HG03108 (cell line): ENCODE results near the gene ATP6V0D1.
"Not testable (repeated sequence)": the region's sequence is repeated elsewhere in the genome, so short reads cannot be mapped to it uniquely, and the experiment has no call there.

Source experiments
- ATAC-seq: cut with Tn5 transposase; IDR thresholded peaks from one replicate; pipeline ENCODE4 v1.9.1; 2021; ENCODE audit warnings: moderate library complexity; ENCODE audit not compliant: unreplicated experiment

The ATP6V0D1 gene

DNA sequence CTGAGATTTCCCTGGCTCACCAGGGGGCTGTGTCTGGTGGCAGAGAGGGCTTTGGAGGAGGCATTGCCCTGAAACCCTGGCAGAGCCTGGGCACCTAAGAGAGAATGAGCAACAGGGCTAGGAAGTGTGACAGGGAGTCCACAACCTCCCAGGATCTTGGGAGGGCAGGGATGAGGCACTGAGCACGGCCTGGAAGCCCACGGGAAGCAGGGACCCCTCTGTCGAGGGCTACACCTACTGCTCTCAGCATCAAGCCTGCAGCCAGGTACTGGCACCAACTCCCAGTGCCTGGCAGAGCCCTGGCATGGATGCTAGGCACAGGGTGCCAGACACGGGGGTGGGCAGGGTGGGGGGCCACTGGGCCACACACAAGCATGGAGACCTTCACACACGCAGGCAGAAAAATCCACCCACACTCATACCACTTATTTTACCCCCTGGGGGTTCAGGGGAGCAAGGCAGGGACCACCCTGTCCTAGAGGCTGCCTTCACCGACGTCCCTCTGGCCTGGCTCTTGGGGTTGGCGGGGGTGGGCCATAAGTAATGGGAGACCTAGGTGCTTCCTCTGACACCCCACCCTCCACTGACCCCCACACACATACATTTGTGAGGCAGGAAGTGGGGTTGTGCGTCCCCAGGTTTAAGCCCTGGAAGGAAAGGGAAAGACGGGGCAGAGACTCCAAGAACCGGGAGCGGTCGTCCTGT, 51.0 kb downstream of the ATP6V0D1 start:
- ATAC-seq, result no peak

DNA sequence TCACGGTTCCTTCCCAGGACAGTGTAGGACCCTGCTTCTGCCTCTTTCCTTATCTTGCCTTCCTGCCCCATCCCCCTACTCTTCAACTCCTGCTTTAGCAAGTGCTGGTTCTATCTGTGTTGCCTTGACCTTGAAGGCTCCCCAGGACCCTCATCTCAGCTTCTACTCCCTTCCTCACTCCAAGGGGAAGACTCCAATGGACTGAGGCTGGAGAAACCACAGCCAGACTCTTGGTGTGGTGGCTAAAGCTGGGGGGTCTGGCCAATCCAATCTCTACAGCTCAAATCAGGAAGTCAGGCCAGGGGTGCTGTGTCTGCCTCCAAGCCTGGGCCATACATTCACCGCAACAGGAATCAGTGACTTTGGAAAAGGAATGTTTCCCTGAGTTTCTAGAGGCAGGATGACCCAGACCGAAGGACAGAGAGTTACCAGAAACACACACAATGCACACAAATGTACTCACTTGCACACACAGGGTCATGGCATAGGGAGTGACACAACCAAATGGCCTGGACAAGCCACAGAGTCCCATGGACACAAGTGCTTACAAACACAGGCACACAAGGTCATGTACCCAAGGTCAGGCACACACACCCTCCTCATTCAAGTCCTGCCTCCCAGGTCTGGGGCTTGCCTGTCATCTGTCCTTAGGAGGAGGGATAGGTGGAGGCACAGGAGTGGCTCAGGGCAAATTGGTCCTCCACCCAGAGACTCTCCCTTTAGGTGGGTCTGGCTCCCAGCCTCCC, 51.7 kb downstream of the ATP6V0D1 start:
- ATAC-seq, result no peak

DNA sequence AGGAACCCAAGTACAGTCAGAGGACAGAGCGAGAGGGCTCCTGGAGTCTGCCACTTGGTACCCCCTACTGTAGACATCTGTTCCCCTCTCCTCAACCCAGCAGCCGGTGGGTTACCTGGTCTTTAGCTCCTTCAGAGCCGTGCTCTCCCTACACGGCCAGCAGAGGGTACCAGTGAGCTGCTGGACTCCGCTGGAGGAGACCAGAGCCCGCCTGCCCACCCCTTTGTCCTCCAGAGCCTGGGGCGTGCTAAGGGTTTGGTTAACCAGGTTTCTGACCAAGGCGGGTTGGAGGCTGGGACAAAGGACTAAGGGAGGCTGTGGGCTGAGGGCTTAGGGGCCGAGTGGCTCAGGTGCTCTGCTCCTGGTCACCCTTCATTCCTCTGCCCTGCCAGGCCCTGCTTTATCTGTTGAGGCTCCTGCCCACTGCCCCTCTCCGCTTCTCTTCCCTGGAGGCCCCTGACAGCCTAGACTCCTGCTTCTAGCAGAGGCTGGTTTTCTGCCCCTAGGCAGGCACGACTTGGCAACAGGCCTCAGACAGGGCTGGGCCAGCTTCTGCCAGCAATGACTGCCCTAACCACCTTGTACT, 52.7 kb downstream of the ATP6V0D1 start:
- no peak for ATAC-seq

DNA sequence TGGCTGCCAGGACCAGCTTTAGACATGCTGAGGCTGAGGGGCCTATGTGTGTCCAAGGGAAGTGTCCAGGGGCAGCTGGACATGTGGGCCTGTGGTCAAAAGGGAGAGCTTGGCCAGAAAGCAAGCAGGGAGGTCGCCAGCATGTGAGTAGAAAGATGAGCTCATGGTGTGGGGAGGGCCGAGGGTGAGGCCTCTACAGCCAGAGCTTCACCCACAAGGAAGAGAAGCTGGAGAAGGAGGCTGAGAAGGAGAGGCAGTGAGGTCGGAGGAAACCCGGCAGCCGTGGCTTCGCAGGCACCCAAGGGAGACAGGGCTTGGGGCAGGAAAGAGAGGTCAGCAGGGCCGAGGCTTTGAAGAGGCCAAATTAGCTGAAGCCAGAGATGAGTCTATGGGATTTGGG, 54.0 kb downstream of the ATP6V0D1 start:
- no peak for ATAC-seq

DNA sequence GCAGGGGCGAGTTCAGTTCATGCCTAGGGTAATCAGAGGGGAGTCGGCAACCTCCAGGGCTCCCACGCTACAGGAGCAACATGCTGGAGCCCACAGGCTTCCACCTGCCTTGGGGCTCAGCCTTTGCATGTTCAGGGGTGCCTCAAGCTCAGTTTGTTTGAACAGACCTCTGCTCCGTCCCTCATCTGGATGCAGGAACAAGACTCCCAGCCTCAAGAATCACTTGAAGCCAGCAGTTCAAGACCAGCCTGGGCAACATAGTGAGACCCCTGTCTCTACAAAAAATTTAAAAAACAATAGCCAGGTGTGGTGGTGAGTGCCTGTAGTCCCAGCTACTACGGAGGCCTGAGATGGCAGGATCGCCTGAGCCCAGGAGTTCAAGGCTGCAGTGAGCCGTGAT, 54.9 kb downstream of the ATP6V0D1 start:
- no peak for ATAC-seq

DNA sequence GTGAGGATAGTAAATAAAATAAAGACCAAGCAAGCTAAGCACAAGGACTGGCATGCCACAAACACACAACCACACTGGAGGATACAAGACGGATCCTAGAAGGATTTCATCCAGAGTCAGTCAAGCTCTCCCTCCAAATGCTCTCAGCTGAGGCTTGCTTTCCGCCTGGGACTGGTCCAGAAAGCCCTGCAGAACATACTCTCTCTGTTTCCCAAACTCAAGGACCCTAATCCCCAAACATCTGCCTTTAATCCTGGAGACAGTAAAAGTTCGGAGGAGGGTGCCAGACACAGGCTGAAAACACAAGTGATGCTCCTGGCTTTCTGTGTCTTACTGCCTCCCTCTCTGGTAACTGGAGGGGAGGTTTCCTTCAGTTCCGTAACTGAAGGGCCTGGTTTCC, 55.4 kb downstream of the ATP6V0D1 start:
- ATAC-seq, result no peak

DNA sequence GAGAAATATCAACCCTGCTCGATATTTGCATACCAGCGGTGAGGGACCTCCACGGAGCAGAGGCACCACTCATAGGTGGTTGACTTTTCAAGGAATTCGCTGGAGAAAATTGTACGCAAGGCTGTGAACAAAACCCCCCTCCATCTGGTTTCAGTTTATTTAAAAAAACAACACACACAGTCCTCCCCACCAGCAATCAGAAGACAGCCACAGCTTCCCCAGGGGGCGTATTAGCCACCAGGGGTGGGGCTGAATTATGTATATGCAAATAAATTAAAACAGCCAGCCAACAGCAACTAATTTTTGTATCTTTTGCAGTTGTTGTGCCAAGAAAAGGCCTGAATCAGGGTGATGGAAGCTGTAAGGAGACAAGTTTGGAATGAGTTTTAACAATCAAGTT, 55.9 kb downstream of the ATP6V0D1 start:
- ATAC-seq, result no peak

DNA sequence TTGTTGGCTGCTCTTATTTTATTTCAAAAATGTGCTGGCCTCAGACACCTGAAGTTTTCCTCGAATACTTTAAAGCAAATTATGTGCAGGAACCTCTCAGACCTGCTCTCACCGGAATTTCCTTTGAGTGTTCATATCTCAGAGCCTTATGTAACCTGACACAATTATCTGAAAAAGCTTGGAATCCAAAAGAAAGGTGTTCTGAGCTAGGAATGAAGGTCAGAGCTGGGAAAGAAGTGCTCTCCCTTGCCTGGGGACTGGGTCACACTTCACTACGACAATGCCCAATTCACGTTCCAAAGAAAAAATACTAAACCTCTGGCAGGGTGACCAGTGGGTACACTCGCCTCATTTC, 56.7 kb downstream of the ATP6V0D1 start:
- ATAC-seq, result no peak

DNA sequence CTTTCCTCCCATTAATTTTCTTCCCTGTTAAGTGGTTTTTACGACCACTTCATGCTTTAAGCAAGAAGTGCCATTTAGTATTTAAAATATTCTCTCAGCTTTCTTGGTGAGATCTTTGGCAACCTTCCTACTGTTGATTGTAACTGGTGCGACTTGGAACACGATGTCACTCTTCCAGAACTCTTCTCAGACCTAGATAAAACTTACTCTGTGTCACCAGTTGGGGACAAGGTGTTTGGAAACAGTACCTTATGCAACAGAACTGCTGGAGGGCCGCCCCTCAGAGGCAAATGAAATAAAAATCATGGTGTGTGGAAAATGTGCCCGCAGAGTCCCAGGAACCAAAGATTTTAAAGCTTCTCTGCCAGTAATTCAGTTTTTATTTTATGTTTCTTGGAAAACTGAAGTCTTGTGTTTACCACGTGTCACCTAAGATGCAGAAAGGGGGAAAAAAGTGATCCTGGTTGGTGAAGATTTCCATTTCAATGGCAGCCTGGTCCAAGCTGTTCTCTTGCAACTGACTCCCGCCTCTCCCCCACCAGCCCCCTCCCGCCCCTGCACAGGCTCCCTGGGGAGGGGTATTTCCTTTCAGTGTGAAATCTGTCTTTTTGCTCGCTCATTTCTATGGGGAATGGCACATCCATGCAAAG, 57.2 kb downstream of the ATP6V0D1 start:
- ATAC-seq, result no peak

DNA sequence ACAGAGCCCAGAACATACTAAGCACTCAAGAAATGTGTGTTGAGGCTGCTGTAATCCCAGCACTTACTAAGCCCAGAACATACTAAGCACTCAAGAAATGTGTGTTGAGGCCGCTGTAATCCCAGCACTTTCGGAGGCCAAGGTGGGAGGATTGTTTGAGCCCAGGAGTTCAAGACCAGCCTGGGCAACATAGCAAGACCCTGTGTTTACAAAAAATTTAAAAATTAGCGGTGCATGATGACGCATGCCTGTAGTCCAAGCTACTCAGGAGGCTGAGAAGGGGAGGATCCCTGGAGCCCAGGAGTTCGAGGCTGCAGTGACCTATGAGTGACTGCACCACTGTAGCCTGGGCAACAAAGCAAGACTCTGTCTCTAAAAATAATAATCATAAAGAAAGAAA, 57.9 kb downstream of the ATP6V0D1 start:
- ATAC-seq, result no peak

DNA sequence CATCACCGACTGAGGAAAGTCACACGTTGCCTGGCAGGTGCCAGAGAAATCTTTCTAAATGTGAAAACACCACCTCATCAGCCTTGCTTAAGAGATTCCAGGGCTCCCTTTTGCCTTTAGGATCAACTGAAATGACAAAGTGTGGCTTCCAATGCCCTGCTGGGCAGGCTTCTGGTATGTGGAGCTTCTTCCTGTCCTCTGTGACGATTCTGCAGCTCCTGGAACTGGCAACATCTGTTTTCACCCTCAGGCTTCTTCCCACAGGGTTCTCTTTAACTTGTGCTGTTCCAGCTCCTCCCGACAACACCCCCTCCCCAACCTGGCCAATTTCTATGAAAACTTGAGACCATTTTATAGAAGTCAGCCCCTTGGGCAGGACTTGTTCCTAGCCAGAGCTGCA, 59.9 kb downstream of the ATP6V0D1 start:
- ATAC-seq, result no peak

DNA sequence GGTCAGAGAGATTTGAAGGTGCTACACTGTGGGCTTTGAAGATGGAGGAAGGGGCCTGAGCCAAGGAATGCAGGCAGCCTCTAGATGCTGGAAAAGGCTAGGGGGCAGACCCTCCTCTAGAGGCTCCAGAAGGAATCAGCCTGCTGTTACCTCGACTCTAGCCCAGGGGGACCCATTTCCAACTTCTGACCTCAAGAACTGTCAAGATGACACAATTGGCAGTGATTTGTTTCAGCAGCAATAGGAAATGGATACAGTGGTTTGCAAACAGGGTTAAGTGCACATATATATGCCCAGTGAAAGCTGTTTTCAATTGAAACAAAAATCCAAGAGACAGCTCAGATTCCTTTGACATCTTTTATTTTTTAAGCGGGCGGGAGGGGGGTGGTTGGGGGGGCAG, 61.0 kb downstream of the ATP6V0D1 start:
- ATAC-seq, result no peak

DNA sequence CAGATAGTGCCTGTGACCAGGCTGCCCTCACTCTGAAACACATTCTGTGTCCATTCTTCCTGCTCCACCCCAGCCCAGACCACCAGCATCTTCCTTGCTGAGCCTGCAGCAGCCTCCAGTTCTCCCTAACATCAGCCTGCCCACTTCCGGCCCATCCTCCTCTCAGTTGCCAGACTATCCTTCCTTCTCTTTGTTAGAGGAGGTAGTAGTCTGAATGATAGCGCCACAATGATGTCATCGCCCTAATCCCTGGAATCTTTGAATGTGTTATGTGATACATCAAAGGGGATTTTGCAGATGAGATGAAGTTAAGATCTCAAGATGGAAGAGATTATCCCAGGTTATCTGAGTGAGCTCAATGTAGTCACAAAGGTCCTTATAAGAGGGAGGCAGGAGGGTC, 61.5 kb downstream of the ATP6V0D1 start:
- ATAC-seq, result no peak

DNA sequence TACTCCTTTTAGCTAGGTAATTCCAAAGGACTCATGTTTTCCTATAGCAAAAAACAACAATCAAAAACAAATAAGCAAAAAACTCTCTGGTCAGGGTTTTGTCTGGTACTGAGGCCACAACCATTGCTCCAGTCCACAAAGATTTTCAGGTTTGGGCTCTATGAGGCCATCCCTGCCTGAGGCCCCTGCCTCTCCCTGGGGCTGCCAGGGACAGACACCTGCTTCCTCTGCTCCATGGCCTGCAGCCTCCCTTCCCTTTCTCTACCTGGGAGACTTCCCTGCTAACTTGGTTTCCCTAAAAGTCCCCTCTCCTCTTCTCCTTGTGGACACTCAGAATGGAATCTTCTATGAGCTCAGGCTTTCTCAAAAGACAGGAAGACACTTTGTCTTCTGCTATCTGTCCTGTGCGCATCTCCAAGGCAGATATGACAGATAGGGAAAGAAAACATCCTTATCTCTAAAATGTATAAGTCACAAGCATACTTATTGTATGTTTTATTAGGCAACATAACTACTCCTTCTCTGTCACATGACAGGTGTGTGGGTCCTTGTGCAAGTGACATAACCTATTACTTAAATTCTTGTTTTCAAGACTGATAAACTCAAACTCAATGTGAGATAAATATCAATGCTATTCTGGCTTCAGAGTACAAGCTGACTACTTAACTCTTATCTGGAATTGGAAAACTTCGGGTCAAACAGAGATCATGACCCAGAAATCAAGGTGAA, 63.5 kb downstream of the ATP6V0D1 start:
- ATAC-seq, result no peak

DNA sequence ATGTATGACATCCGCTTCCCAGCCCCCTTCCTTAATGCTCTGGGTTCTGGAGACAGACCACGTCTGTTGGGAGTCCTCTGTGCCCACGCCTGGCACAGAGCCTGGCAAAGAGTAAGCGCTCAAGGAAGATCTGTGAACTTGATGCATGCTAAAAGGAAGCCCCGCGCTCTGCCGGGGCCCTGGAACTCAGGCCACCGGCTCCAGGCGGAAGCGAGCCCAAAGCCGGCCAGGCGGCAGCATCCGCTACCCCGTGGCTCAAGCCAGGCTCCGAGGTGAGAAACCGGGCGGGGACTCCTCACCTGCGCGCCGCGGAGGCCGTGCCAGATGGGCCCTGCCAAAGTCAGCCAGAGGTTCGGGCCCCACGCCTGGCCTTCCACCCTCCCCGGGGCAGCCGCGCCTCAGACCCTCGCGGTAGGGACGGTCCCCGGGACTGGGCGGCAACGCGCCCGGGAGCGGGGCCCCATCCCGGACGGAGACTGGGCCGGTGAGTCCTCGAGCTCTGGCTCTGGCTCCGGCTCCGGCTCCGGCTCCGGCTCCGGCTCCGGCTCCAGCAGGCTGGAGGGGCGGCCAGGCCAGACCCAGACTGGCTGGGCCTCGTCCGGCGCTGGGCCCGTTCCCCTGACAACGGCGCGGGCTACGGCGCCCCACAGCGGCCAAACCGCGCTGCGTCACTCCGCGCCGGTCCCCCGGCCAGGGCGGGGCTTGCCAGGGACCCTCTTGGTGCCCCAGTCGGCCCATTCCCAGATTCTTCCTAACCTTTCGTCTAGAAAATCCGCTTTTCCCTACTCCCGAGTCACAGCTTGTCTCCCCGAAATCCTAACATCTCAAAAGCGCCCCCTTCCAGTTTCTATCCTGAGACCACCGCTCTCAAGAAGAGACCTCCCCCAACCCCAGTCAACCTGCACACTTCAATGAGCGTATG, 64.8 kb downstream of the ATP6V0D1 start, which contains the start of gene ZDHHC1:
Gene ZDHHC1, minus strand, starts transcription at position 606 of the 922 bp plus-strand sequence. CDS start 8,702 bp downstream, outside the sequence.
- ATAC-seq, result peak; percentile 68

DNA sequence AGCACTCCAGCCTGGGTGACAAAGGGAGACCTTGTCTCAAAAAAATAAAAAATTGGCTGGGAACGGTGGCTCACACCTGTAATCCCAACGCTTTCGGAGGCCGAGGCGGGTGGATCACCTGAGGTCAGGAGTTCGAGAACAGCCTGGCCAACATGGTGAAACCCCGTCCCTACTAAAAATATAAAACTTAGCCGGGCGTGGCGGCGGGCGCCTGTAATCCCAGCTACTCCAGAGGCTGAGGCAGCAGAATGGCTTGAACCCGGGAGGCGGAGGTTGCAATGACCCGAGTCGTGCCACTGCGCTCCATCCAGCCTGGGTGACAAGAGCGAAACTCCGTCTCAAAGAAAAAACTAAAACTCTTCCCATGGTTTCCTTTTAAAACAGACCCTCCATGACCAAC, 65.5 kb downstream of the ATP6V0D1 start:
- not testable (repeated sequence) for ATAC-seq

DNA sequence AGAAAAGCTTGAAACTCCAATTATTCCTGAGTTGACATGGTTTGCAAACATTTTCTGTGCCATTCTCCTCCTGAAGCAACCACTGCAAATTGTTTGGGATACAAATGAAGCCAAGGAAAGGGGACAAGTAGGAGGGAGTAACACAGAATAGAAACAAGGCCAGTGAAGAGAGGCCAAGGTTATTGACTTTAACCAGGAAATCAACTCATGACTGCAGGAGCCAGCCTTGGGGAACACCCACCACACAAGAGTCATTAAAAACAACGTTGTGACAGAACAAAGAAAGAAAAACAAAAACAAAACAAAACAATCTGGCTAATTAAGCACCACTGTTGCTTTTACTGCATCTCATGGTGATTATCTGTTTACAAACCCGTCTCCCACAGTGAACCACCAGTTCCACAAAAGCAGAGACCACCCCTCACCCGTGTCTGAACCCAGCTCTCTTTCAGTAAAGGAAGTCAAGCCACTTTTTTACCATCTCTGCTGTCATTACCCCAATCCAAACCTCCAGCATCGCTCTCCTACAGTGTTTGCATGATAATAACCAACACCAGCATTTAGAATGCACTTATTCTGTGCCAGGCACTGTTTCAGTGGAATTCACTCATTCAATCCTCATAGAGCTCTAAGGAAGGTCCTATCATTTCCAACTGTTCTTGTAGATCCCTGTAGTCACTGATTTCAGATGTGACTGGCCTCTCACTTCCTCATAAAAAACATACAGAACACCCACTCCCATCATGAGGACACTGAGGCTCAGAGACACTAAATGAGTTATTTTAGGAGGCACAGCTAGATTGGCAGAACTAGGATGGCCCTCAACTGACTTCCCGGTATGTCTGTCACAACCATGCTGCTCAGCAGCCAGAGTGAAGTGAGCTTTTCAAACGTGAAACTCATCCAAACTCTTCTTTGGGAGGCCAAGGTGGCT, 66.7 kb downstream of the ATP6V0D1 start:
- no peak for ATAC-seq

DNA sequence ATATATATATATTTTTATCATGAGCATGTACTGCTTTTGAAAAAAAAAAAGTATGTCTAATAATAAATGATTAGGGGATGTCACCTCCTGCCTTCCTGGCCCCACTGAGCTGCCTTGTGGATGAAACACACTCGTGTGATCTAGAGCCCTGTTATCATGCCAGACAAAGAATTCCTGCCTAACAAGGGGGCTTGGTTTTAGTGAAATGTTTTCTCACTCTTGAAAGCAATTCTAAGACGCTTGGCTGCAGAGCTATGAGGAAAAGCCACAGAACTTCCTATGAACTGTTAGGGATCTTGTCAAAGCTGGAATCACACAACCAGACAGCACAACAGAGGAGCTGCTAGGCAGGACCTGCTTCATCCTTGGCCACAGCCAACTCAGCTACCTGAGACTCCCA, 68.7 kb downstream of the ATP6V0D1 start:
- no peak for ATAC-seq

DNA sequence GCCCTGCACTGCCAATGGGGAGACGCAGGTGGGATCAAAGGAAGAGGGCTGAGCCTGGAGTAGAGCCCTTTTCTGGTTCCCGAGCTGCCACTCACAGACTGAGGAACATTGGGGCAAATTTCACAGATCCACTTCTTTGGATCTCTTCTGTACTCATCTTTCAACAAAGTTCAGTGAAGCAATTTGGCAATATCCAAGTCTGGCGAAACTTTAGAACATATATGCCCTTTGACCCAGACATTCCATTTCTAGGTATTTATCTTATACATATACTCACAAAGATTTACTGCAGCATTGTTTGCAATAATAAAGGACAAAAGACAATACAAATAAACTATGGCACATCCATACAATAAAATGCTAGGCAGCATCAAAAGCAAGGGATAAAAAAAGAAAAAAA, 69.6 kb downstream of the ATP6V0D1 start:
- no peak for ATAC-seq
